Measurements from ENCODE around the gene DOCK1.

DNA sequence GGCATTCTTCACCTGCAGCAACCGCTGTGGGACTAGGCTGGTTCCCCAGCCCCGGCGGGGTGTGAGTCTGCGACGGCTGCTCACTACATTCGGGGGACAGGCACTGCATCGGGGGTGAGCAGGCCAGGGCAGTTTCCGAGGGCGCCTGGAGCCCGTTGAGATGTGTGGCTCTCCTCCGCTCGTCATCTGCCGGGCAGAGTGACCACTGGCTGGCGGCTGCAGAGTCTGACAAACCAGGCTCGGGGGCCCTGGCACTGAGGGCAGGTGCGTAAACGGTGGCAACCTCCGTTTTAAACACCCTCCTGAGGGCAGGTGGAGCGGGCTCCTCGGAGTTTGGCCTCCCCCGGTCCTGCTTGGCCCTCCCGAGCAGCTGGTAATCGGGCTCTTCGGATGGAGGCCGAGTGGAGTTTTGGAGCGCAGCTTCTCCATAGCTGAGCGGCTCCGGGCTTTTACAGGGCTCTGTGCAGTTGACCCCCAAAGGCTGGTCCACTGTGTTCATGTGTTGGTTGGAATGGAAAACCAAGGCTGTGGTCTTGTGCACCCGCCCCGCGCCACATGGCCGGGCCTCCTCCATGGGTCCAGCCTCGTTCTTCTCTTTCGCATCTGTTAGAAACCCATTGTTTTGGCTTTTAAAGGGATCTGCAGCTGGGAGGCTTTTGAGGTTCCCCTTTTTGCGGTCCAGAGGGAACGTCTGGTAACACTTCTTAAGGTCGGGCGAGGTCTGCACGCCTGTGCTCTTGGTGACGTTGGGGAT, 270.3 kb downstream of the DOCK1 start:
- TF ChIP-seq, protein P1, sequence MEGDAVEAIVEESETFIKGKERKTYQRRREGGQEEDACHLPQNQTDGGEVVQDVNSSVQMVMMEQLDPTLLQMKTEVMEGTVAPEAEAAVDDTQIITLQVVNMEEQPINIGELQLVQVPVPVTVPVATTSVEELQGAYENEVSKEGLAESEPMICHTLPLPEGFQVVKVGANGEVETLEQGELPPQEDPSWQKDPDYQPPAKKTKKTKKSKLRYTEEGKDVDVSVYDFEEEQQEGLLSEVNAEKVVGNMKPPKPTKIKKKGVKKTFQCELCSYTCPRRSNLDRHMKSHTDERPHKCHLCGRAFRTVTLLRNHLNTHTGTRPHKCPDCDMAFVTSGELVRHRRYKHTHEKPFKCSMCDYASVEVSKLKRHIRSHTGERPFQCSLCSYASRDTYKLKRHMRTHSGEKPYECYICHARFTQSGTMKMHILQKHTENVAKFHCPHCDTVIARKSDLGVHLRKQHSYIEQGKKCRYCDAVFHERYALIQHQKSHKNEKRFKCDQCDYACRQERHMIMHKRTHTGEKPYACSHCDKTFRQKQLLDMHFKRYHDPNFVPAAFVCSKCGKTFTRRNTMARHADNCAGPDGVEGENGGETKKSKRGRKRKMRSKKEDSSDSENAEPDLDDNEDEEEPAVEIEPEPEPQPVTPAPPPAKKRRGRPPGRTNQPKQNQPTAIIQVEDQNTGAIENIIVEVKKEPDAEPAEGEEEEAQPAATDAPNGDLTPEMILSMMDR (conservative IDR thresholded peaks at IDR 0.05), result no peak
- no peak for TF ChIP-seq ZFX (IDR thresholded peaks at IDR 0.05)

Data from C4-2B (cell line).